Stimulated activated effector memory CD8-positive, alpha-beta T cell treated with anti-CD3 and anti-CD28 coated beads, Interleukin-12 subunit alpha, Interleukin-12 subunit beta, amount 100 ng/mL, for 72 hours (primary cell): ENCODE data around the gene NFKB1.
A peak's percentile ranks its signal among the peaks of the same experiment; 100 is the strongest.
"Not testable (repeated sequence)": the region's sequence is repeated elsewhere in the genome, so short reads cannot be mapped to it uniquely, and the experiment has no call there.

Experiments
- ATAC-seq: fragments of 150-1000 bp; cut with Tn5 transposase; 2 replicates; pipeline ENCODE4 v1.10.0; 2021
- DNase-seq, 2 donors: peaks; one replicate each; pipeline ENCODE4 v3.0.0; 2021 to 2022; ENCODE audit warnings: low spot score in 2 of 2
- H3K27ac Mint-ChIP-seq: one replicate; pipeline ENCODE4 v1.8.0; 2022; ENCODE audit warnings: mild to moderate bottlenecking, mixed read lengths
- H3K36me3 Mint-ChIP-seq: one replicate; pipeline ENCODE4 v1.8.0; 2022; ENCODE audit warnings: mild to moderate bottlenecking, mixed read lengths
- H3K4me1 Mint-ChIP-seq: one replicate; pipeline ENCODE4 v1.8.0; 2022; ENCODE audit warnings: mixed read lengths
- H3K4me3 Mint-ChIP-seq: one replicate; pipeline ENCODE4 v1.8.0; 2022; ENCODE audit warnings: mild to moderate bottlenecking, mixed read lengths
- H3K9me3 Mint-ChIP-seq: one replicate; pipeline ENCODE4 v1.8.0; 2022; ENCODE audit warnings: mixed read lengths

NFKB1 gene

DNA sequence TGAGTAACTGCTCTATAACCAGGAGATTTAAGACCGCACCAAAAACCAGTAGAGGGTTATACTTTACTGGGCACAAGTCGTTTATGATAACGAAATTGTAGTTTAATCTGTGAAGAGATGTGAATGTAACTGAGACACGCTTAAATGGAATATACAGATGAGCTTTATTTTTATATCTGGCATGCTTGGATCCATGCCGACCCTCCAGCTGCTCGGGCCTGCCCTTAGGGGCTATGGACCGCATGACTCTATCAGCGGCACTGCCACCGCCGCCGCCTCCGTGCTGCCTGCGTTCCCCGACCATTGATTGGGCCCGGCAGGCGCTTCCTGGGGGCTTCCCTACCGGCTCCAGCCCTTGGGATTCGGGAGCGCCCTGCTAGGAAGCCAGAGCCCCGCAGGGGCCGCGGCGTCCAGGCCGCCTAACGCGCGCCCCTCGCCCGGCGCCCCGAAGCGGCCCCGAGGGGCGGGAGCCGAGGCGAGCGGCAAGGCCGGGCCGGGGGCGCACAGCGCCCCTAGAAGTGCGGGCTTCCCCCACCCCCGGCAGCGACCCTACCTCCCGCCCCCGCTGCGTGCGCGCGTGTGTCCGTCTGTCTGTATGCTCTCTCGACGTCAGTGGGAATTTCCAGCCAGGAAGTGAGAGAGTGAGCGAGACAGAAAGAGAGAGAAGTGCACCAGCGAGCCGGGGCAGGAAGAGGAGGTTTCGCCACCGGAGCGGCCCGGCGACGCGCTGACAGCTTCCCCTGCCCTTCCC lies at the start of gene NFKB1:
NFKB1 (plus strand) TSS at position 664 of the 751 bp plus-strand sequence. CDS start 24,160 bp downstream, outside the sequence.
- DNase-seq (peak; percentile 53 to 89), ATAC-seq (peak; percentile 82)
- peaks cover 38% of the 10 kb centered on the region for H3K36me3 Mint-ChIP-seq
- peak within 1 kb of the TSS; percentile 95 for H3K4me3 Mint-ChIP-seq
- no peaks in the 10 kb centered on the region for H3K9me3 Mint-ChIP-seq
- H3K4me1 Mint-ChIP-seq: peaks cover 31% of the 10 kb centered on the region
- peak within 1 kb of the TSS; percentile 95 for H3K27ac Mint-ChIP-seq

- Mint-ChIP-seq H3K4me1 (peaks cover 17% of the 10 kb centered on the region), H3K4me3 (no peak overlapping the region), H3K27ac (no peak overlapping the region), H3K9me3 (no peaks in the 10 kb centered on the region), H3K36me3 (no peaks in the 10 kb centered on the region)
- DNase-seq (no peak), ATAC-seq (no peak)
These were observed 48.3 kb upstream of the NFKB1 start for GRCh38 chr4:102452854-102453253.

GRCh38 chr4:102453827-102454226 lies 47.3 kb upstream of the NFKB1 start:
- ATAC-seq (no peak), DNase-seq (no peak)
- H3K9me3 Mint-ChIP-seq: no peaks in the 10 kb centered on the region
- no peak overlapping the region for H3K27ac Mint-ChIP-seq
- H3K4me3 Mint-ChIP-seq: no peak overlapping the region
- no peaks in the 10 kb centered on the region for H3K36me3 Mint-ChIP-seq
- peaks cover 17% of the 10 kb centered on the region for H3K4me1 Mint-ChIP-seq

GRCh38 chr4:102454268-102454667 lies 46.9 kb upstream of the NFKB1 start:
- ATAC-seq (no peak), DNase-seq (no peak)
- Mint-ChIP-seq H3K4me1 (peaks cover 17% of the 10 kb centered on the region), H3K4me3 (no peak overlapping the region), H3K36me3 (no peaks in the 10 kb centered on the region), H3K9me3 (no peaks in the 10 kb centered on the region), H3K27ac (no peak overlapping the region)

DNA sequence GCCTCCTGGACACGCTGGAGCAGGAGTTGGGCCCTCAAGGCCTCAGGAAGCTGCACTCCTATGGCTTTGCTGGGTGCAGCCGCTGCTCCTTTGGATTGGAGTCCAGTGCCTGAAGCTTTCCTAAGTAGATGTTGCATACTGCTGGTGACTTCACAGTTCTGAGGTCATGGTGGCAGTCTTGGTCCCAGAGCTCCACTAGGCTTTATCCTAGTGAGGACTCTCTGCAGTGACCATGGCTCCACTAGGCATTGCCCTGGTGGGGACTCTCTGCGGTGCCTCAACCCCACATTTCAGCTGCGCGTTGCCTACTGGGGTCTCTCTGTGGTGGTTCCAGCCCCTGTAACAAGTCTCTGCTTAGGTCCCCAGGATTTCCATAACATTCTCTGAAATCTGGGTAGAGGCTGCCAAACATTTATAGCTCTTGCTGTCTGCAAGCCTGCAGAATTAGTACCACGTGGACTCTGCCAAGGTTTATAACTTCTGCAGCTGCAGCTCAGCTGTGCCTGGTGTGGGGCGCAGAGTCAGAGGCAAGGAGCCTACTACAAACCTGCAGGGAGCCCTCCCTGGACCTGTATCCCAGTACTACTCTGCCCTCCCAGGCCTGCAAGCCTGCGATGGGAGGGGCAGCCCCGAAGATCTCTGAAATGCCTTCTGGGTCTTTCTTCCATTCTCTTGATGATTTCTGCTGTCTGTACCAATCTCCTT lies 46.0 kb upstream of the NFKB1 start:
- Mint-ChIP-seq H3K27ac (no peak overlapping the region), H3K4me1 (peaks cover 13% of the 10 kb centered on the region), H3K4me3 (no peak overlapping the region), H3K36me3 (no peaks in the 10 kb centered on the region), H3K9me3 (no peaks in the 10 kb centered on the region)
- DNase-seq: no peak
- ATAC-seq: no peak

- Mint-ChIP-seq H3K27ac (no peak overlapping the region), H3K36me3 (no peaks in the 10 kb centered on the region), H3K9me3 (no peaks in the 10 kb centered on the region), H3K4me3 (no peak overlapping the region), H3K4me1 (peaks cover 11% of the 10 kb centered on the region)
- ATAC-seq: no peak
- no peak for DNase-seq
These were observed 45.4 kb upstream of the NFKB1 start for GRCh38 chr4:102455750-102456149.

- Mint-ChIP-seq H3K4me3 (no peak overlapping the region), H3K9me3 (peaks cover 4% of the 10 kb centered on the region), H3K27ac (no peak overlapping the region), H3K36me3 (no peaks in the 10 kb centered on the region), H3K4me1 (no peaks in the 10 kb centered on the region)
- ATAC-seq: no peak
- DNase-seq: no peak
These were observed 34.9 kb upstream of the NFKB1 start for GRCh38 chr4:102466298-102466697.

- Mint-ChIP-seq H3K27ac (no peak overlapping the region), H3K36me3 (no peaks in the 10 kb centered on the region), H3K9me3 (no peaks in the 10 kb centered on the region), H3K4me3 (no peak overlapping the region), H3K4me1 (no peaks in the 10 kb centered on the region)
- no peak for ATAC-seq
- no peak for DNase-seq
These were observed 31.4 kb upstream of the NFKB1 start for GRCh38 chr4:102469806-102470205.

GRCh38 chr4:102472441-102473013 lies 28.6 kb upstream of the NFKB1 start:
- DNase-seq (no peak), ATAC-seq (no peak)
- Mint-ChIP-seq H3K4me1 (no peaks in the 10 kb centered on the region), H3K4me3 (no peak overlapping the region), H3K36me3 (no peaks in the 10 kb centered on the region), H3K27ac (no peak overlapping the region), H3K9me3 (no peaks in the 10 kb centered on the region)

GRCh38 chr4:102473476-102473875 lies 27.7 kb upstream of the NFKB1 start:
- H3K9me3 Mint-ChIP-seq: no peaks in the 10 kb centered on the region
- H3K36me3 Mint-ChIP-seq: no peaks in the 10 kb centered on the region
- DNase-seq (no peak), ATAC-seq (no peak)
- H3K4me3 Mint-ChIP-seq: no peak overlapping the region
- no peak overlapping the region for H3K27ac Mint-ChIP-seq
- H3K4me1 Mint-ChIP-seq: no peaks in the 10 kb centered on the region

- H3K4me1 Mint-ChIP-seq: no peaks in the 10 kb centered on the region
These were observed 26.2 kb upstream of the NFKB1 start for GRCh38 chr4:102474736-102475504.

DNA sequence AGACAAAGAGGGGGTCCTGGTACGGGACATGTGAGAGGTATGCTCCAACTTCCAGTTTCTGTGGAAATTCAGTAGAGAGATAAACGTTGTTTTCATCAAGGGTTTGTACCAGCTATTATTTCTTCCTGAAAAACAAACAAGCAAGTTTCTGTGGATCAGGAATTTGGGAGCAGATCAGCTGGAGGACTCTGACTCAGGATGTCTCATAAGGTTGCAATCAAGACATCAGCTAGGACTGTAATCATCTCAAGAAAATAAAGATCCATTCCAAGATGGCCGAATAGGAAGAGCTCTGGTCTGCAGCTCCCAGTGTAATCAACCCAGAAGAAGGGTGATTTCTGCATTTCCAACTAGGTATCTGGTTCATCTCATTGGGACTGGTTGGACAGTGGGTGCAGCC lies 23.5 kb upstream of the NFKB1 start:
- Mint-ChIP-seq H3K9me3 (peaks cover 14% of the 10 kb centered on the region), H3K4me1 (no peaks in the 10 kb centered on the region), H3K27ac (no peak overlapping the region), H3K36me3 (no peaks in the 10 kb centered on the region), H3K4me3 (no peak overlapping the region)
- DNase-seq (no peak), ATAC-seq (no peak)

More at GRCh38 chr4:102474736-102475504, 26.2 kb upstream of the NFKB1 start:
- ATAC-seq (no peak), DNase-seq (no peak)
- Mint-ChIP-seq H3K9me3 (peaks cover 7% of the 10 kb centered on the region), H3K27ac (no peak overlapping the region), H3K36me3 (no peaks in the 10 kb centered on the region), H3K4me3 (no peak overlapping the region)

GRCh38 chr4:102478186-102478585 lies 23.0 kb upstream of the NFKB1 start:
- no peaks in the 10 kb centered on the region for H3K4me1 Mint-ChIP-seq
- ATAC-seq (no peak), DNase-seq (no peak)
- H3K36me3 Mint-ChIP-seq: no peaks in the 10 kb centered on the region
- H3K27ac Mint-ChIP-seq: no peak overlapping the region
- H3K4me3 Mint-ChIP-seq: no peak overlapping the region
- H3K9me3 Mint-ChIP-seq: peaks cover 14% of the 10 kb centered on the region

GRCh38 chr4:102479832-102480231 lies 21.3 kb upstream of the NFKB1 start:
- not testable (repeated sequence) for ATAC-seq, DNase-seq, H3K4me1 Mint-ChIP-seq, H3K36me3 Mint-ChIP-seq, H3K4me3 Mint-ChIP-seq, H3K27ac Mint-ChIP-seq
- peaks cover 14% of the 10 kb centered on the region for H3K9me3 Mint-ChIP-seq

GRCh38 chr4:102483120-102483519 lies 18.0 kb upstream of the NFKB1 start:
- no peak for ATAC-seq
- no peak for DNase-seq
- H3K36me3 Mint-ChIP-seq: no peaks in the 10 kb centered on the region
- peaks cover 11% of the 10 kb centered on the region for H3K4me1 Mint-ChIP-seq
- no peak overlapping the region for H3K4me3 Mint-ChIP-seq
- H3K27ac Mint-ChIP-seq: no peak overlapping the region
- H3K9me3 Mint-ChIP-seq: peaks cover 14% of the 10 kb centered on the region
